Prostate gland (tissue), 2 donors: ENCODE results near the gene FXYD6. TPM values are rescaled to one million over a fixed set of nuclear protein-coding genes. Genes with fewer than 3 reads are reported as not detected.

Source experiments
- DNase-seq: peaks from one replicate; pipeline ENCODE4 v3.0.0-alpha.2; 2019; ENCODE audit warnings: low spot score
- H3K27ac ChIP-seq, 2 donors: fragments of 200-600 bp; sonication (generic); 2 replicates each; pipeline ENCODE4 v1.5.1; 2017 to 2019
- H3K27me3 ChIP-seq: fragments of 200-600 bp; sonication (generic); replicated peaks from 2 replicates; pipeline ENCODE4 v1.5.1; 2019; ENCODE audit not compliant: insufficient read depth
- H3K36me3 ChIP-seq, 2 donors: fragments of 200-600 bp; sonication (generic); 1 replicate in 1 of 2; 2 replicates in 1 of 2; pipeline versions ENCODE4 v1.5.1 to v1.8.1; 2017 to 2019
- H3K4me1 ChIP-seq: fragments of 200-600 bp; sonication (generic); replicated peaks from 2 replicates; pipeline ENCODE4 v1.5.1; 2019
- H3K4me3 ChIP-seq, 2 donors: fragments of 200-600 bp; sonication (generic); 2 replicates each; pipeline ENCODE4 v1.5.1; 2017 to 2019
- H3K9me3 ChIP-seq: fragments of 200-600 bp; sonication (generic); 2 replicates; pipeline ENCODE4 v1.5.1; 2017
- POLR2A ChIP-seq: fragments of 450-650 bp; IDR thresholded peaks from one replicate; pipeline ENCODE4 v1.6.1; 2016; ENCODE audit warnings: antibody characterized with exemption, mild to moderate bottlenecking
- POLR2AphosphoS5 ChIP-seq: sonication (generic); formaldehyde crosslinking; IDR thresholded peaks from one replicate; pipeline ENCODE4 v1.6.1; 2017; ENCODE audit warnings: antibody characterized with exemption
- WGBS: methylation state at CpG from one replicate; pipeline ENCODE4 v1.1.5; 2018; 5-methylcytosine and 5-hydroxymethylcytosine counted together
- intact Hi-C: fragments of 100-400 bp; cut with DNase I; formaldehyde crosslinking; loops from one replicate; pipeline ENCODE4 v1.14.2; 2022
- total RNA-seq, 2 donors: library from RNA; depleted of rRNA; stranded (reverse); fragments of >200 nt; gene quantifications; one replicate each; pipeline ENCODE4 v1.1.0, GENCODE V29; 2016
- TF ChIP-seq, protein P1 (sequence below), 4 experiments: fragments of 200-600 bp in 2 of 4; fragments of 450-650 bp in 2 of 4; sonication (generic) in 2 of 4; IDR thresholded peaks; 1 replicate in 3 of 4; 2 replicates in 1 of 4; pipeline ENCODE4 v1.5.1; 2016 to 2019; ENCODE audit warnings: antibody characterized with exemption in 4 of 4, mild to moderate bottlenecking in 2 of 4, moderate library complexity in 2 of 4

FXYD6 gene
- total RNA-seq, 2 donors from 2014 or later, result 29.6 to 366 TPM

DNA sequence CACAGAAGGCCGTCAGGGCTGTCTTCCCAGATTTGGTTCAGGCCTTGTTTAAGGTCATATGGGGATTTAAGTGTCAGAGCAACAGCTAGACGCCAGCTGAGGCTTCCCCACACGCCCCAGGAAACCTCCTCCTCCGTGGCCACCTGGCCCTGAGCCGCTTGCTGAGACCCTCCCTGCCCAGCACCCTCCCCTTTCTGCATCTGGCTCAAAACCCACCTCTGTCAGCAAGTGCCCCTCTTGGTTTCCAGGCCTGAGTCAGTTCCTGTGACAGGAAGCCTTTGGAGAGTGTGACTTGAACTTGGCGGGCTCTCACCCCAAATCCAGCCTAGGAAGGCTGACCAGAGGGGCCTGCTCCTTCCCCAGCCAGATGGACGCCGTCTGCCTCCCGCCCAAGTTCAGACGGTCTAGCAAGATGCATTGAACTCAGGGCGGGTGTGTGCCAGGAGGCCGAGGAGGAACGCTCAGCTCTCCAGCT lies 52.5 kb downstream of the FXYD6 start:
- no peaks in the 10 kb centered on the region for H3K4me1 ChIP-seq
- H3K36me3 ChIP-seq, result no peaks in the 10 kb centered on the region
- no peak for DNase-seq
- no peaks in the 10 kb centered on the region for H3K9me3 ChIP-seq
- 73% methylated on average over 13 of the region's 13 CpGs for WGBS
- TF ChIP-seq, protein P1, sequence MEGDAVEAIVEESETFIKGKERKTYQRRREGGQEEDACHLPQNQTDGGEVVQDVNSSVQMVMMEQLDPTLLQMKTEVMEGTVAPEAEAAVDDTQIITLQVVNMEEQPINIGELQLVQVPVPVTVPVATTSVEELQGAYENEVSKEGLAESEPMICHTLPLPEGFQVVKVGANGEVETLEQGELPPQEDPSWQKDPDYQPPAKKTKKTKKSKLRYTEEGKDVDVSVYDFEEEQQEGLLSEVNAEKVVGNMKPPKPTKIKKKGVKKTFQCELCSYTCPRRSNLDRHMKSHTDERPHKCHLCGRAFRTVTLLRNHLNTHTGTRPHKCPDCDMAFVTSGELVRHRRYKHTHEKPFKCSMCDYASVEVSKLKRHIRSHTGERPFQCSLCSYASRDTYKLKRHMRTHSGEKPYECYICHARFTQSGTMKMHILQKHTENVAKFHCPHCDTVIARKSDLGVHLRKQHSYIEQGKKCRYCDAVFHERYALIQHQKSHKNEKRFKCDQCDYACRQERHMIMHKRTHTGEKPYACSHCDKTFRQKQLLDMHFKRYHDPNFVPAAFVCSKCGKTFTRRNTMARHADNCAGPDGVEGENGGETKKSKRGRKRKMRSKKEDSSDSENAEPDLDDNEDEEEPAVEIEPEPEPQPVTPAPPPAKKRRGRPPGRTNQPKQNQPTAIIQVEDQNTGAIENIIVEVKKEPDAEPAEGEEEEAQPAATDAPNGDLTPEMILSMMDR (IDR thresholded peaks at IDR 0.05), result no peak
- H3K27me3 ChIP-seq, result no peaks in the 10 kb centered on the region
- intact Hi-C loops, result loop anchor here (5.0 kb wide), 1 partner anchor 123 kb away; no protein-coding TSS in a partner anchor
- no peak overlapping the region for H3K4me3 ChIP-seq
- H3K27ac ChIP-seq, result peak overlapping the region; percentile 32 to 39

DNA sequence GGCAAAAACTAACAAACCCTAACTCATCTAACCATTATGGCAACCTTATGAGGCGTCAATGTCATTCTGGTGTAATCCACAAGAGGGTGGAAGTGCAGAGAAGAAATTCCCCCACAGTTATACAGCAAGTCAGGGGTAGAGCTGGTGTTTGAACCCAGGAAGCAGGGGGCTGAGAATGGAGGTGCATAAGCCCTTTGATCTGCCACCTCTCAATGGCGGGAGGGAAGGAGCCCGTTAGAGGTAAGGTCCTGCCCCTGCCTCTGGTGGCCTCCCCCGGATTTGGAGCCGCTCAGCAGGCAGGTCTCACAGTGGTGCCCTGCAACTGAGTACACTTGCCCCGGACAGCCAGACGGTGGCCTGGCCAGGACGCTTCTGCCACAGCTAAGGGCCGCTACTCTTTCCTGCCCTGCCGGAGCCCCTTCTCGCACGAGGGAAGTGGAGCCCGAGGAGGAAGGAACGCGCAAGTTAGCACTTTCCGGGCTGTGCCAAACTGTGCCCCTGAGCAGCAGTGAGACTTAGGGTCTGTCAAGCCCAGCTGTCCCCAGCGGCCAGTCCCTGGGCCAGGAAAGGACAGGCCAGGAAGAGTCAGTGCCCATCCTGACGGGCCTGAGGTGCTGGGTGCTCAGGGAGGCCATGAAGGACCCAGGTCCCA lies 53.0 kb downstream of the FXYD6 start:
- Histone ChIP-seq H3K9me3 (no peaks in the 10 kb centered on the region), H3K27ac (peak overlapping the region; percentile 32 to 39), H3K4me3 (no peak overlapping the region), H3K27me3 (no peaks in the 10 kb centered on the region), H3K36me3 (no peaks in the 10 kb centered on the region), H3K4me1 (no peaks in the 10 kb centered on the region)
- TF ChIP-seq POLR2AphosphoS5 (no peak), POLR2A (no peak)
- TF ChIP-seq, protein P1 (IDR thresholded peaks at IDR 0.05), result no peak
- DNase-seq, result no peak
- intact Hi-C loops, result loop anchor here (5.0 kb wide), 1 partner anchor 124 kb away; no protein-coding TSS in a partner anchor
- WGBS, result 72% methylated on average over 18 of the region's 18 CpGs

DNA sequence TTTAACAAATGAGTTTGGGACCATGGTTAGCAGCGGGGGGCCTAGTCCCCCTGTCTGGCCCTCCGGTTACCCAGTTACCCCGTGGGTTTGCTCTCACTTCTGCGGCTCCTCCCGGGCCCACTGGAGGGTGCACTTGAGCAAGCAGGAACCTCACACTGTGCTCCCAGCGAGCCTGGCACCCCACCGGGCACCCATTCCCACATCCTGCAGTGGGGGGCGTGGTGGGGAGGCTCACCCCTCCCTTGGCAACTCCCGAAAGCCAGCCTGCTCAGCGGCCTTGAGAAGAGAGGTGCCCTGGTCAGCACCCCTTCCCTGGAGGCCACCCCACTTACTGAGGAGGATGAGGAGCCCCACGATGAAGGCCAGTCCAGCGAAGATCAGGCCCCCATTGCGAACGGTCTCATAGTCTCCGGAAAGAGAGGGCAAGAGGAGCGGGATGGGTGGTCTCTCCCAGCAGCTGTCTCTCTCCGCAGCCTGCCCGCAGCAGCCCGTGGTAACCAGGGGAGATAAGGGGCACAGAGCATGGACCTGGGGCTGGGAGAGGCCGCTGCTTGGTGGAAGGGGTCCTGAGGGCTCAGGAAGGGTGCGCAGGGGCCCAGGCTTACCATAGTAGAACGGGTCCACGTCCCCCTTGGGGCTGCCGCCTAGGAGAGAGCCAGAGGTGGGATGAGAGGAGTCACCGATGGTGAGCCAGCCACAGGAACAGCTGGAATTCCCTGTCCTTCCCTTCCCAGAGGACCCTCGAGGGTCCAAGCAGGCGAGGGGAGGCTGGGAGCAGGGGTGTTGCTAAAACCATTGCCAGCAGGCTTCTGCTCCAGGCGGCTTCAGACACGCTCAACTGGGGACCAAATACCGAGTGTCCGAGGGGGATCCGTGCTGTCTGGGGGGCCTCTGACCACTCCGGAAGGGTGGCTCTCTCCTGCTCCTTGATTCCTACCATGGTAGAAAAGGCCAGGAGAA lies 54.1 kb downstream of the FXYD6 start:
- Histone ChIP-seq H3K4me3 (no peak overlapping the region), H3K9me3 (no peaks in the 10 kb centered on the region), H3K27ac (no peak overlapping the region), H3K4me1 (no peaks in the 10 kb centered on the region), H3K27me3 (no peaks in the 10 kb centered on the region), H3K36me3 (no peaks in the 10 kb centered on the region)
- intact Hi-C loops, result loop anchor here (5.0 kb wide), 1 partner anchor 125 kb away; no protein-coding TSS in a partner anchor
- TF ChIP-seq POLR2AphosphoS5, result no peak
- TF ChIP-seq, protein P1 (IDR thresholded peaks at IDR 0.05), result peak in 2 of 4 experiments; percentile 20 to 41
- WGBS, result 69% methylated on average over 31 of the region's 33 CpGs
- DNase-seq, result no peak

DNA sequence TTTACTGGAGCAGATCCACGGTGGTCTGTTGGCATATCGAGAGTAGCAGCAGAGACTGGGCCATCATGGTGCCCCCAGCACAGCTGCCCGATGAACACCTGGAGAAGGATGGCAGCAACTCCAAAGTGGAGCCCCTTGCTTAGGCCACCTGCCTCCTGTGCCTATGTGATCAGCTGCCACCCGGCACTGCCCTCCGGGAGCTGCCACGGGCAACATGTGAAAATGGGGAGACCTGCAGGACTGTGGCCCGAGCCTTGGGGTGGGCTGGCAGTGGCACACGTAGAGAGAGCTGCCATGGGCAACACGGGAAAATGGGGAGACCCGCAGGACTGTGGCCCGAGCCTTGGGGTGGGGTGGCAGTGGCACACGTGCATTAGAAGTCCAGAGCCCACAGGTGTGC lies 55.0 kb downstream of the FXYD6 start:
- TF ChIP-seq, protein P1 (IDR thresholded peaks at IDR 0.05), result no peak
- TF ChIP-seq POLR2AphosphoS5 (no peak), POLR2A (no peak)
- Histone ChIP-seq H3K4me3 (no peak overlapping the region), H3K27me3 (no peaks in the 10 kb centered on the region), H3K36me3 (no peaks in the 10 kb centered on the region), H3K9me3 (no peaks in the 10 kb centered on the region), H3K4me1 (no peaks in the 10 kb centered on the region), H3K27ac (no peak overlapping the region)
- DNase-seq, result no peak
- WGBS, result 86% methylated on average over 12 of the region's 12 CpGs
- intact Hi-C loops, result loop anchor here (5.0 kb wide), 1 partner anchor 126 kb away; no protein-coding TSS in a partner anchor
